Chondrocyte (in vitro differentiated cells): Measurements from ENCODE around the gene TLR8. TPM values are rescaled to one million over a fixed set of nuclear protein-coding genes. Genes with fewer than 3 reads are reported as not detected.

Source experiments
- DNase-seq: peaks from one replicate; pipeline ENCODE4 v3.0.0; 2021; ENCODE audit warnings: mixed read lengths, low spot score
- H3K27ac Mint-ChIP-seq: one replicate; pipeline ENCODE4 v1.8.0; 2021; ENCODE audit warnings: mild to moderate bottlenecking, moderate library complexity, mixed read lengths; ENCODE audit not compliant: unreplicated experiment
- H3K27me3 Mint-ChIP-seq: 2 replicates; pipeline ENCODE4 v1.8.0; 2021; ENCODE audit warnings: low read depth, mixed read lengths
- H3K36me3 Mint-ChIP-seq: 2 replicates; pipeline ENCODE4 v1.8.0; 2021; ENCODE audit warnings: low read depth, mixed read lengths
- H3K4me1 Mint-ChIP-seq: 2 replicates; pipeline ENCODE4 v1.8.0; 2021; ENCODE audit warnings: low read depth, mild to moderate bottlenecking, mixed read lengths
- H3K4me3 Mint-ChIP-seq: one replicate; pipeline ENCODE4 v1.8.0; 2021; ENCODE audit warnings: mild to moderate bottlenecking, moderate library complexity, mixed read lengths; ENCODE audit not compliant: unreplicated experiment
- H3K9me3 Mint-ChIP-seq: 2 replicates; pipeline ENCODE4 v1.8.0; 2021; ENCODE audit warnings: low read depth, mixed read lengths
- CTCF ChIP-seq: fragments of 200-600 bp; sonication (generic); IDR thresholded peaks from 2 replicates; pipeline ENCODE4 v1.5.0; 2021; ENCODE audit warnings: antibody characterized with exemption, mild to moderate bottlenecking, moderate library complexity
- total RNA-seq: library from RNA; stranded (reverse); gene quantifications from 3 replicates; pipeline ENCODE4 v1.2.1, GENCODE V29; 2021

Gene TLR8
- total RNA-seq, 1 donor from 2014 or later = not detected

GRCh38 chrX:12954376-12954775 is 48.0 kb downstream of the TLR8 start:
- Mint-ChIP-seq H3K27ac (no peak overlapping the region), H3K36me3 (peaks cover 1% of the 10 kb centered on the region), H3K4me3 (no peak overlapping the region), H3K4me1 (peaks cover 35% of the 10 kb centered on the region), H3K27me3 (no peaks in the 10 kb centered on the region), H3K9me3 (no peaks in the 10 kb centered on the region)
- TF ChIP-seq CTCF = no peak
- DNase-seq = no peak

- Mint-ChIP-seq H3K9me3 (no peaks in the 10 kb centered on the region), H3K36me3 (peaks cover 1% of the 10 kb centered on the region), H3K4me3 (no peak overlapping the region), H3K27ac (peak overlapping the region; percentile 99), H3K27me3 (no peaks in the 10 kb centered on the region), H3K4me1 (peaks cover 28% of the 10 kb centered on the region)
- no peak for TF ChIP-seq CTCF
- no peak for DNase-seq
Observed at GRCh38 chrX:12954981-12955380, 48.6 kb downstream of the TLR8 start.

GRCh38 chrX:12955882-12956703 is 49.7 kb downstream of the TLR8 start:
- Mint-ChIP-seq H3K27me3 (no peaks in the 10 kb centered on the region), H3K4me3 (no peak overlapping the region), H3K27ac (peak overlapping the region; percentile 99), H3K4me1 (peaks cover 18% of the 10 kb centered on the region), H3K9me3 (no peaks in the 10 kb centered on the region), H3K36me3 (peaks cover 1% of the 10 kb centered on the region)
- DNase-seq = no peak
- no peak for TF ChIP-seq CTCF

- no peak for DNase-seq
- TF ChIP-seq CTCF = no peak
- Mint-ChIP-seq H3K36me3 (peaks cover 1% of the 10 kb centered on the region), H3K27me3 (no peaks in the 10 kb centered on the region), H3K4me1 (peaks cover 18% of the 10 kb centered on the region), H3K4me3 (no peak overlapping the region), H3K9me3 (no peaks in the 10 kb centered on the region), H3K27ac (peak overlapping the region; percentile 99)
Observed at GRCh38 chrX:12956704-12957534, 50.5 kb downstream of the TLR8 start.

GRCh38 chrX:12958059-12958458 is 51.6 kb downstream of the TLR8 start:
- TF ChIP-seq CTCF = no peak
- Mint-ChIP-seq H3K27ac (no peak overlapping the region), H3K36me3 (peaks cover 1% of the 10 kb centered on the region), H3K4me1 (peaks cover 18% of the 10 kb centered on the region), H3K27me3 (no peaks in the 10 kb centered on the region), H3K4me3 (no peak overlapping the region), H3K9me3 (no peaks in the 10 kb centered on the region)
- no peak for DNase-seq
